Measurements from ENCODE around the gene LRRC36. TPM values are rescaled to one million over a fixed set of nuclear protein-coding genes. Genes with fewer than 3 reads are reported as not detected.

Gene LRRC36
- total RNA-seq, 1 experiment from 2014 or later: not detected

DNA sequence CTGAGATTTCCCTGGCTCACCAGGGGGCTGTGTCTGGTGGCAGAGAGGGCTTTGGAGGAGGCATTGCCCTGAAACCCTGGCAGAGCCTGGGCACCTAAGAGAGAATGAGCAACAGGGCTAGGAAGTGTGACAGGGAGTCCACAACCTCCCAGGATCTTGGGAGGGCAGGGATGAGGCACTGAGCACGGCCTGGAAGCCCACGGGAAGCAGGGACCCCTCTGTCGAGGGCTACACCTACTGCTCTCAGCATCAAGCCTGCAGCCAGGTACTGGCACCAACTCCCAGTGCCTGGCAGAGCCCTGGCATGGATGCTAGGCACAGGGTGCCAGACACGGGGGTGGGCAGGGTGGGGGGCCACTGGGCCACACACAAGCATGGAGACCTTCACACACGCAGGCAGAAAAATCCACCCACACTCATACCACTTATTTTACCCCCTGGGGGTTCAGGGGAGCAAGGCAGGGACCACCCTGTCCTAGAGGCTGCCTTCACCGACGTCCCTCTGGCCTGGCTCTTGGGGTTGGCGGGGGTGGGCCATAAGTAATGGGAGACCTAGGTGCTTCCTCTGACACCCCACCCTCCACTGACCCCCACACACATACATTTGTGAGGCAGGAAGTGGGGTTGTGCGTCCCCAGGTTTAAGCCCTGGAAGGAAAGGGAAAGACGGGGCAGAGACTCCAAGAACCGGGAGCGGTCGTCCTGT is 103.3 kb downstream of the LRRC36 start:
- CTCF ChIA-PET: no interaction called here

DNA sequence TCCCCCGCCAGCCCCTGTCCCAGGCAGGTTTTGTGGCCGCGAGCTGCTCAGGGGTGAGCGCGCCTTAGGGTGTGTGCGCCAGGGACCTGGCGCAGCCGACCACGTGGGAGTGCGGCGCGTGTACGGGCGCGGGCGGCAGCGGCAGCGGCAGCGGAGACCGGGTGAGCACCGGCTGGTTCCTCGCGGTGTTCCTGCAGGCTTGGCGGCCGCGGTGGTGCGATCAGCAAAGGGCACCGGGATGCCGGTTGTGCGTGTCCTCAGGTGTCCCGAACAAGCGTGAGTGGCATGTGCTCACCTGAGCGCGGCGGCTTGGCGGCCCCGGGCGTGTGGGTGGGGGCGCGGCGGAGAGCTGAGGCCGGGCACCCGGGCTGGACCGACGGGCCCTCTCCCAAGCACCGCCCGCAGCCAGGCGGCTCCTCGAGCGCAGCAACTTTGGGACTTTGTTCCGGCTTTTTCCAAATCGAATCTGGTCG is 103.9 kb downstream of the LRRC36 start:
- no peaks in the 10 kb centered on the region for H3K9me2 ChIP-seq (replicated peaks; ENCODE audit: low read length)
- peaks cover 3% of the 10 kb centered on the region for H3K4me1 ChIP-seq (ENCODE audit: insufficient read depth, low read length)
- no peak overlapping the region for H3K27ac ChIP-seq (ENCODE audit: low read length)
- peak overlapping the region; percentile 54 for H3K9ac ChIP-seq (ENCODE audit: low read length)
- ChIA-PET POLR2A (ENCODE audit: unreplicated experiment) (no interaction called here), CTCF (interaction anchor here (0.5 to 0.8 kb wide), 2 partner anchors 25 to 83 kb away, joined by 3 to 4 read pairs; no protein-coding TSS in a partner anchor)
- no TSS peak for BruUV-seq (replicated peaks)
- intact Hi-C loops (cut with micrococcal nuclease): no loop called here
- H3K4me2 ChIP-seq (ENCODE audit: low read length): peak overlapping the region; percentile 88
- H4K20me1 ChIP-seq (ENCODE audit: low read length): no peaks in the 10 kb centered on the region
- H3K9me3 ChIP-seq (ENCODE audit: low read length): no peaks in the 10 kb centered on the region
- H3K4me3 ChIP-seq (ENCODE audit: low read length): peak overlapping the region; percentile 68
- DNase-seq (peak; percentile 29), ATAC-seq (peak; percentile 37)
- no peaks in the 10 kb centered on the region for H3K79me2 ChIP-seq (ENCODE audit: low read length)
- H3K27me3 ChIP-seq (ENCODE audit: low read length): no peaks in the 10 kb centered on the region
- TF ChIP-seq, protein P1, sequence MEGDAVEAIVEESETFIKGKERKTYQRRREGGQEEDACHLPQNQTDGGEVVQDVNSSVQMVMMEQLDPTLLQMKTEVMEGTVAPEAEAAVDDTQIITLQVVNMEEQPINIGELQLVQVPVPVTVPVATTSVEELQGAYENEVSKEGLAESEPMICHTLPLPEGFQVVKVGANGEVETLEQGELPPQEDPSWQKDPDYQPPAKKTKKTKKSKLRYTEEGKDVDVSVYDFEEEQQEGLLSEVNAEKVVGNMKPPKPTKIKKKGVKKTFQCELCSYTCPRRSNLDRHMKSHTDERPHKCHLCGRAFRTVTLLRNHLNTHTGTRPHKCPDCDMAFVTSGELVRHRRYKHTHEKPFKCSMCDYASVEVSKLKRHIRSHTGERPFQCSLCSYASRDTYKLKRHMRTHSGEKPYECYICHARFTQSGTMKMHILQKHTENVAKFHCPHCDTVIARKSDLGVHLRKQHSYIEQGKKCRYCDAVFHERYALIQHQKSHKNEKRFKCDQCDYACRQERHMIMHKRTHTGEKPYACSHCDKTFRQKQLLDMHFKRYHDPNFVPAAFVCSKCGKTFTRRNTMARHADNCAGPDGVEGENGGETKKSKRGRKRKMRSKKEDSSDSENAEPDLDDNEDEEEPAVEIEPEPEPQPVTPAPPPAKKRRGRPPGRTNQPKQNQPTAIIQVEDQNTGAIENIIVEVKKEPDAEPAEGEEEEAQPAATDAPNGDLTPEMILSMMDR (conservative IDR thresholded peaks at IDR 0.05; ENCODE audit: low read depth, low read length): no peak
- no peak for TF ChIP-seq EZH2 (IDR thresholded peaks at IDR 0.05; ENCODE audit: low read length, unreplicated experiment)
- peak; percentile 63 for TF ChIP-seq EZH2phosphoT487 (IDR thresholded peaks at IDR 0.05; ENCODE audit: borderline replicate concordance, low read length)
- peak overlapping the region; percentile 73 for H2AFZ ChIP-seq (ENCODE audit: low read length)
- no peaks in the 10 kb centered on the region for H3F3A ChIP-seq (ENCODE audit: low read length, unreplicated experiment)
- no peaks in the 10 kb centered on the region for H3K36me3 ChIP-seq (ENCODE audit: low read depth, low read length)

More for the DNA sequence above, 103.3 kb downstream of the LRRC36 start:
- Histone ChIP-seq H4K20me1 (ENCODE audit: low read length) (no peaks in the 10 kb centered on the region), H3K4me1 (ENCODE audit: insufficient read depth, low read length) (peaks cover 3% of the 10 kb centered on the region), H3K27me3 (ENCODE audit: low read length) (no peaks in the 10 kb centered on the region), H3K27ac (ENCODE audit: low read length) (no peak overlapping the region), H2AFZ (ENCODE audit: low read length) (peak overlapping the region; percentile 73), H3K4me2 (ENCODE audit: low read length) (peak overlapping the region; percentile 88), H3K9me3 (ENCODE audit: low read length) (no peaks in the 10 kb centered on the region), H3K9ac (ENCODE audit: low read length) (peak overlapping the region; percentile 54), H3F3A (ENCODE audit: low read length, unreplicated experiment) (no peaks in the 10 kb centered on the region), H3K36me3 (ENCODE audit: low read depth, low read length) (no peaks in the 10 kb centered on the region), H3K9me2 (replicated peaks; ENCODE audit: low read length) (no peaks in the 10 kb centered on the region), H3K79me2 (ENCODE audit: low read length) (no peaks in the 10 kb centered on the region), H3K4me3 (ENCODE audit: low read length) (peak overlapping the region; percentile 68)
- no TSS peak for BruUV-seq (replicated peaks)
- POLR2A ChIA-PET (ENCODE audit: unreplicated experiment): no interaction called here
- ATAC-seq: no peak
- intact Hi-C loops (cut with micrococcal nuclease): no loop called here
- DNase-seq: no peak
- TF ChIP-seq EZH2 (IDR thresholded peaks at IDR 0.05; ENCODE audit: low read length, unreplicated experiment) (no peak), EZH2phosphoT487 (IDR thresholded peaks at IDR 0.05; ENCODE audit: borderline replicate concordance, low read length) (no peak)
- TF ChIP-seq, protein P1 (conservative IDR thresholded peaks at IDR 0.05; ENCODE audit: low read depth, low read length): no peak

Data from PC-3 (cell line).